GM19467 (cell line): Measurements from ENCODE around the gene LIMK2.

ENCODE experiments used
- ATAC-seq: cut with Tn5 transposase; IDR thresholded peaks from one replicate; pipeline ENCODE4 v1.9.1; 2021; ENCODE audit warnings: mild to moderate bottlenecking, moderate library complexity; ENCODE audit not compliant: unreplicated experiment

Gene LIMK2

GRCh38 chr22:31271026-31271425, 58.9 kb downstream of the LIMK2 start:
- no peak for ATAC-seq

DNA sequence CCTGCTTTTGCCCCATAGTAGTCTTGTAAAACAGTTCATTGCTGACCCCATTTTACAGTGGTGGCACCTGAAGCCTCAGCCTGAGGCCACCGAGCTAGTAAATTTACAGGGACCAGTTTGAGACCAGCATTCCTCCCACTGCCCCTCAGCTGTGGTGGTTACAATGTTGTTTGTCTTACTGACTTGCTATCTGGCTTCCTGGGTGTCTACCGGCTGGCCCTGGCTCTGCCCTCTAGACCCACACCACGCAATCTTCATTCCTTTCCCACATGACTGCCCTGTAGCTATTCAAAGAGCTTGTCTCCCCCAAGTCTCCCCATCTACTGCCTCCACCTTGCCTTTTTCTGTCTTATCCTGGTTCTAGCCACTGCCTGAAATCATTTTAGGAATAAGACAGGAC, 59.4 kb downstream of the LIMK2 start:
- no peak for ATAC-seq

DNA sequence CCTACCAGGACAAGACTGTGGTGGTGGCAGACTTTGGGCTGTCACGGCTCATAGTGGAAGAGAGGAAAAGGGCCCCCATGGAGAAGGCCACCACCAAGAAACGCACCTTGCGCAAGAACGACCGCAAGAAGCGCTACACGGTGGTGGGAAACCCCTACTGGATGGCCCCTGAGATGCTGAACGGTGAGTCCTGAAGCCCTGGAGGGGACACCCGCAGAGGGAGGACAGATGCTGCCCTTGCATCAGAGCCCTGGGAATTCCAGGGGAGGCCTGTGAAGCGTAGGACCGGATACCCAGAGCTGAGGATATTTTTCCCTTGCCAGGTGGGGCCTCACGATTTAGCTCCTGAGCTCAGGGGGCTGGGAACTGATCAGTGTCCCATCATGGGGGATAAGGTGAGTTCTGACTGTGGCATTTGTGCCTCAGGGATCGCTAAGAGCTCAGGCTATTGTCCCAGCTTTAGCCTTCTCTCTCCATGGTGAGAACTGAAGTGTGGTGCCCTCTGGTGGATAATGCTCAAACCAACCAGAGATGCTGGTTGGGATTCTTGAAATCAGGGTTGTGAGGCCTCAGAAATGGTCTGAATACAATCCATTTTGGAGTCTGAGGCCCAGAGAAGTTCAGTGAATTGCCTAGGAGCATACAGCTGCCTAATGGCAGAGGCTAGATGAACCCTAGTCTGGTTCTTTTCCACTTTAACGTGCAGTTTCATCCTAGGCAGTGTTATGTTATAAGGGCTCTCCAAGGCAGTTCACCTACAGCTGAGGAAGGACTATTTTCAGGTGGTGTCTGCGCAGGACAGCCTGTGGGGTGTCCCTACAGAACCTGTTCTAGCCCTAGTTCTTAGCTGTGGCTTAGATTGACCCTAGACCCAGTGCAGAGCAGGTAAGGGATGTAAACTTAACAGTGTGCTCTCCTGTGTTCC, 60.7 kb downstream of the LIMK2 start:
- ATAC-seq: no peak

- no peak for ATAC-seq
Measured at GRCh38 chr22:31274017-31274416, 61.9 kb downstream of the LIMK2 start.

DNA sequence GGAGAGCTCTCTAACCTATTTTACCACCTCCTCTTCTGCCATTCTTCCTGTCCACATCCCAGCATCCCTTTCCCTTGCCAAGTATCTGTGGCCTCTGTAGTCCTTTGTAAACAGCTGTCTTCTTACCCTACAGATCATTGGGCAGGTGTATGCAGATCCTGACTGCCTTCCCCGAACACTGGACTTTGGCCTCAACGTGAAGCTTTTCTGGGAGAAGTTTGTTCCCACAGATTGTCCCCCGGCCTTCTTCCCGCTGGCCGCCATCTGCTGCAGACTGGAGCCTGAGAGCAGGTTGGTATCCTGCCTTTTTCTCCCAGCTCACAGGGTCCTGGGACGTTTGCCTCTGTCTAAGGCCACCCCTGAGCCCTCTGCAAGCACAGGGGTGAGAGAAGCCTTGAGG, 62.9 kb downstream of the LIMK2 start:
- ATAC-seq: no peak

DNA sequence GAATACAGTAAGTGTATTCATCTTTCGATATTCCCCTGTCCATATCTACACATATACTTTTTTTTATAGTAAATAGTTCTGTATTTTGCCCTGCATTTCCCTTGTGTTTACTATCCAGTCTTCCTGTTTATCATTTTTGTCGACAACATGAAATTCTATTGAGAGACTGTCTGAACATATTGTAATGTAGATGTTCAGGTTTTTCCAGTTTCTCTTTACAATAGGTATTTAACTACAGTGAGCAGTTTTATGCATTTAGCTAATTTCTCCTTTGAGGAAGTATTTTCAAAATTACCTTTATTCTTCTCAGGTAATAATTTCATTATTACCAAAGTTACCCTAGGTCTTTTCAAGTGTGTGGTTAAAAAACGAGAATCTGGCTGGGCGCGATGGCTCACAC, 63.5 kb downstream of the LIMK2 start:
- ATAC-seq: no peak

GRCh38 chr22:31276426-31277167, 64.5 kb downstream of the LIMK2 start:
- no peak for ATAC-seq

DNA sequence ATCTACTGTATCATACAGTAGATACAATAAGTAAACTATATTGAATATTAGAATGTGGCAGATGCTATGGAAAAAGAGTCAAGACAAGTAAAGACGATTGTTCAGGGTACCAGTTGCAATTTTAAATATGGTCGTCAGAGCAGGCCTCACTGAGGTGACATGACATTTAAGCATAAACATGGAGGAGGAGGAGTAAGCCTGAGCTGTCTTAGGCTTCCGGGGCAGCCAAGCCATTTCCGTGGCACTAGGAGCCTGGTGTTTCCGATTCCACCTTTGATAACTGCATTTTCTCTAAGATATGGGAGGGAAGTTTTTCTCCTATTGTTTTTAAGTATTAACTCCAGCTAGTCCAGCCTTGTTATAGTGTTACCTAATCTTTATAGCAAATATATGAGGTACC, 65.6 kb downstream of the LIMK2 start:
- ATAC-seq: no peak

DNA sequence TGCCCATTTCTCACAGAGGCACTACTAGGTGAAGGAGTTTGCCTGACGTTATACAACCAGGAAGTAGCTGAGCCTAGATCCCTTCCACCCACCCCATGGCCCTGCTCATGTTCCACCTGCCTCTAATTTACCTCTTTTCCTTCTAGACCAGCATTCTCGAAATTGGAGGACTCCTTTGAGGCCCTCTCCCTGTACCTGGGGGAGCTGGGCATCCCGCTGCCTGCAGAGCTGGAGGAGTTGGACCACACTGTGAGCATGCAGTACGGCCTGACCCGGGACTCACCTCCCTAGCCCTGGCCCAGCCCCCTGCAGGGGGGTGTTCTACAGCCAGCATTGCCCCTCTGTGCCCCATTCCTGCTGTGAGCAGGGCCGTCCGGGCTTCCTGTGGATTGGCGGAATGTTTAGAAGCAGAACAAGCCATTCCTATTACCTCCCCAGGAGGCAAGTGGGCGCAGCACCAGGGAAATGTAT, 66.1 kb downstream of the LIMK2 start:
- no peak for ATAC-seq

DNA sequence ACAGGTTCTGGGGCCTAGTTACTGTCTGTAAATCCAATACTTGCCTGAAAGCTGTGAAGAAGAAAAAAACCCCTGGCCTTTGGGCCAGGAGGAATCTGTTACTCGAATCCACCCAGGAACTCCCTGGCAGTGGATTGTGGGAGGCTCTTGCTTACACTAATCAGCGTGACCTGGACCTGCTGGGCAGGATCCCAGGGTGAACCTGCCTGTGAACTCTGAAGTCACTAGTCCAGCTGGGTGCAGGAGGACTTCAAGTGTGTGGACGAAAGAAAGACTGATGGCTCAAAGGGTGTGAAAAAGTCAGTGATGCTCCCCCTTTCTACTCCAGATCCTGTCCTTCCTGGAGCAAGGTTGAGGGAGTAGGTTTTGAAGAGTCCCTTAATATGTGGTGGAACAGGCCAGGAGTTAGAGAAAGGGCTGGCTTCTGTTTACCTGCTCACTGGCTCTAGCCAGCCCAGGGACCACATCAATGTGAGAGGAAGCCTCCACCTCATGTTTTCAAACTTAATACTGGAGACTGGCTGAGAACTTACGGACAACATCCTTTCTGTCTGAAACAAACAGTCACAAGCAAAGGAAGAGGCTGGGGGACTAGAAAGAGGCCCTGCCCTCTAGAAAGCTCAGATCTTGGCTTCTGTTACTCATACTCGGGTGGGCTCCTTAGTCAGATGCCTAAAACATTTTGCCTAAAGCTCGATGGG, 66.7 kb downstream of the LIMK2 start:
- no peak for ATAC-seq

GRCh38 chr22:31279327-31279669, 67.2 kb downstream of the LIMK2 start:
- no peak for ATAC-seq

DNA sequence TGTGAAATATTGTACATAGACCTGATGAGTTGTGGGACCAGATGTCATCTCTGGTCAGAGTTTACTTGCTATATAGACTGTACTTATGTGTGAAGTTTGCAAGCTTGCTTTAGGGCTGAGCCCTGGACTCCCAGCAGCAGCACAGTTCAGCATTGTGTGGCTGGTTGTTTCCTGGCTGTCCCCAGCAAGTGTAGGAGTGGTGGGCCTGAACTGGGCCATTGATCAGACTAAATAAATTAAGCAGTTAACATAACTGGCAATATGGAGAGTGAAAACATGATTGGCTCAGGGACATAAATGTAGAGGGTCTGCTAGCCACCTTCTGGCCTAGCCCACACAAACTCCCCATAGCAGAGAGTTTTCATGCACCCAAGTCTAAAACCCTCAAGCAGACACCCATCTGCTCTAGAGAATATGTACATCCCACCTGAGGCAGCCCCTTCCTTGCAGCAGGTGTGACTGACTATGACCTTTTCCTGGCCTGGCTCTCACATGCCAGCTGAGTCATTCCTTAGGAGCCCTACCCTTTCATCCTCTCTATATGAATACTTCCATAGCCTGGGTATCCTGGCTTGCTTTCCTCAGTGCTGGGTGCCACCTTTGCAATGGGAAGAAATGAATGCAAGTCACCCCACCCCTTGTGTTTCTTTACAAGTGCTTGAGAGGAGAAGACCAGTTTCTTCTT, 67.9 kb downstream of the LIMK2 start:
- no peak for ATAC-seq

- no peak for ATAC-seq
Measured at GRCh38 chr22:31281733-31282132, 69.6 kb downstream of the LIMK2 start.

GRCh38 chr22:31282748-31283468, 70.8 kb downstream of the LIMK2 start:
- ATAC-seq: no peak

GRCh38 chr22:31284281-31285155, 72.4 kb downstream of the LIMK2 start:
- ATAC-seq: no peak

- no peak for ATAC-seq
Measured at GRCh38 chr22:31286360-31287255, 74.5 kb downstream of the LIMK2 start.

DNA sequence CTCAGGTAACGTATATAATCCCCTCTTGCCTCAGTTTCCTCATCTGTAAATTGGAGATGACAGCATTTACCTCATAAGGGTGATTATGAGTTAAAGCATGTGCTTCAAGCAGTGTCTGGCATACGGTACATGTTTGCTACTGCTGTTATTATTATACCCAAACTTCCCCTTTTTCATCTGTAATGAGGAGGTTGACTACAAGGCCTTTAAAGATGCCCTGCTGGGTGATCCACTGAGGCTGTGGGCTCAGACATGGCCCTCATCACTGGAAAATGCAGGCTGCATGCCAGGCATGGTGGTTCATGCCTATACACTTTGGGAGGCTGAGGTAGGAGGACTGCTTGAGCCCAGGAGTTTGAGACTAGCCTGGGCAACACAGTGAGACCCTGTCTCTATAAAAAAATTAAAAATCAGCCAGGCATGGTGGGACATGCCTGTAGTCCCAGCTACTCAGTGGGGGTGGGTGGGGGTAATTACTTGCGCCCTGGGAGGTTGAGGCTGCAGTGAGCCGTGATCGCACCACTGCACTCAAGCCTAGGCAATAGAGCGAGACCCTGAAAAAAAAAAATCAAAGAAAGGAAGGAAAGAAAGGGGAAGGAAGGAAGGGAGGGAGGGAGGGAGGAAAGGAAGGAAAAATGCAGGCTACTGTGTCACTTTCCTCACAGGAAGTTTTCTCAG, 75.9 kb downstream of the LIMK2 start:
- no peak for ATAC-seq
